ENCODE results near the gene TMOD1. TPM values are rescaled to one million over a fixed set of nuclear protein-coding genes. Genes with fewer than 3 reads are reported as not detected.

TMOD1 gene
- total and polyA plus RNA-seq, 10 of the 15 experiments (the other 5 are each of a cell fraction or from before 2014, with no cell fraction given): 4.0 to 44.1 (median 15.4) TPM

DNA sequence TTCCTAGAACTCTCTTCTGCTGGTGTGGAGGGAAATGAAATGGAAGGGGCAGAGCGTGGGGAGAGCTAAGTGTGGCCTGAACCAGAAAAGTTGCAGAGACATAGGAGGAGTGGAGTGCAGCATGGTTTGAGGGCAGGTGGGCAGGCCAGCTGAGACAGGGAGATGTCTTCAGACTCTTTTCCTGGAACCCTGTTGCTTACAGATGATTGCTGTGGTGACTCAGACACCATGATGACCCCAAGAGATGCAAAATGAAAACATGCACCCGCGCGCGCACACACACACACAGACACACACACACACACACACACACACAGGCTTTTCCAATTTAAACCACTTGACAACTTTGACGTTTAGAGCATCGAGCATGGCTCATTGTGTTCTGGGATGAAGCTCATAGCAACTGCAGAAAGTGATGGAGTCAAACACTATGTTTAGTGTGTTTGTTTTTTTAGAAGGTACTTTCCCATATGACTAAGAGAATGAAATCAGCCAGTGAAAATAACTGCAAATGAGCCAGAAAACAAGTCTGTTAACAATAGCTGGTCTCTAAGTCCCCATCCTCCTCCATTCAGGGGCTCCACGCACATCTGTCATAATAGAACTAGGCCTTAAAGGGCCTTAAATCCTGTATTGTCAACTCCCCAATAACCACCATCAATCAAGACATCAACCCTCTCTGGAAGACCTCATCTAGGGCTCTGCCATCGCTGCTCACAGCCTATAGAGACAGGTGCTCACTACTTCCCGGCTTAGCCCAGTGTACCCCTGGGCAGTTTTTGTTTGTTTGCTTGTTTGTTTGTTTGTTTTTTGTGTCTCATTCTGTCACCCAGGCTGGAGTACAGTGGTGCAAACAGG is 9.6 kb downstream of the TMOD1 start (continued):
- TF ChIP-seq RBBP5 (conservative IDR thresholded peaks at IDR 0.05): no peak
- TF ChIP-seq ZZZ3 (IDR thresholded peaks at IDR 0.05; ENCODE audit: control insufficient read depth, insufficient read length, low read depth): no peak
- TF ChIP-seq ZBED1 (IDR thresholded peaks at IDR 0.05; ENCODE audit: borderline replicate concordance): peak; percentile 79; the same call in 1 of the 2 replicates
- TF ChIP-seq HDGF (IDR thresholded peaks at IDR 0.05): peak; percentile 54; the same call in 1 of the 2 replicates
- no peak for TF ChIP-seq USF1 (IDR thresholded peaks at IDR 0.05; ENCODE audit: borderline replicate concordance, extremely low read length, insufficient read depth, low read depth, low read length)
- TF ChIP-seq RAD51 (IDR thresholded peaks at IDR 0.05): no peak; the same call in 1 of the 2 replicates

GRCh38 chr9:97511655-97512427 is 10.4 kb downstream of the TMOD1 start:
- POLR2A ChIA-PET: interaction anchor here (1.1 to 2.9 kb wide), 8 partner anchors 8 to 86 kb away, joined by 3 to 30 read pairs (median 6); partner anchors contain the start of gene TMOD1
- intact Hi-C loops (cut with micrococcal nuclease; ENCODE audit: unreplicated experiment): loop anchor here (1.0 kb wide), 2 partner anchors 16 to 47 kb away; no protein-coding TSS in a partner anchor
- TF ChIP-seq, protein P1, sequence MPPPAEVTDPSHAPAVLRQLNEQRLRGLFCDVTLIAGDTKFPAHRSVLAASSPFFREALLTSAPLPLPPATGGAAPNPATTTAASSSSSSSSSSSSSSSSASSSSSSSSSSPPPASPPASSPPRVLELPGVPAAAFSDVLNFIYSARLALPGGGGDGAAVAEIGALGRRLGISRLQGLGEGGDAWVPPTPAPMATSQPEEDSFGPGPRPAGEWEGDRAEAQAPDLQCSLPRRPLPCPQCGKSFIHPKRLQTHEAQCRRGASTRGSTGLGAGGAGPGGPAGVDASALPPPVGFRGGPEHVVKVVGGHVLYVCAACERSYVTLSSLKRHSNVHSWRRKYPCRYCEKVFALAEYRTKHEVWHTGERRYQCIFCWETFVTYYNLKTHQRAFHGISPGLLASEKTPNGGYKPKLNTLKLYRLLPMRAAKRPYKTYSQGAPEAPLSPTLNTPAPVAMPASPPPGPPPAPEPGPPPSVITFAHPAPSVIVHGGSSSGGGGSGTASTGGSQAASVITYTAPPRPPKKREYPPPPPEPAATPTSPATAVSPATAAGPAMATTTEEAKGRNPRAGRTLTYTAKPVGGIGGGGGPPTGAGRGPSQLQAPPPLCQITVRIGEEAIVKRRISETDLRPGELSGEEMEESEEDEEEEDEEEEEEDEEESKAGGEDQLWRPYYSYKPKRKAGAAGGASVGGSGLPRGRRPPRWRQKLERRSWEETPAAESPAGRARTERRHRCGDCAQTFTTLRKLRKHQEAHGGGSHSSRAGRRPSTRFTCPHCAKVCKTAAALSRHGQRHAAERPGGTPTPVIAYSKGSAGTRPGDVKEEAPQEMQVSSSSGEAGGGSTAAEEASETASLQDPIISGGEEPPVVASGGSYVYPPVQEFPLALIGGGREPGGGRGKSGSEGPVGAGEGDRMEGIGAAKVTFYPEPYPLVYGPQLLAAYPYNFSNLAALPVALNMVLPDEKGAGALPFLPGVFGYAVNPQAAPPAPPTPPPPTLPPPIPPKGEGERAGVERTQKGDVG (CRISPR knock-in tag; IDR thresholded peaks at IDR 0.05): no peak
- TF ChIP-seq ESRRA (IDR thresholded peaks at IDR 0.05; ENCODE audit: low read length) (no peak), RFX5 (IDR thresholded peaks at IDR 0.05; ENCODE audit: low read depth, low read length) (no peak; the same call in 1 of the 2 replicates), POLR2A (IDR thresholded peaks at IDR 0.05; ENCODE audit: low read depth, low read length) (no peak), MEF2A (IDR thresholded peaks at IDR 0.05; ENCODE audit: insufficient read depth, low read depth, low read length) (no peak)
- TF ChIP-seq, protein P2, sequence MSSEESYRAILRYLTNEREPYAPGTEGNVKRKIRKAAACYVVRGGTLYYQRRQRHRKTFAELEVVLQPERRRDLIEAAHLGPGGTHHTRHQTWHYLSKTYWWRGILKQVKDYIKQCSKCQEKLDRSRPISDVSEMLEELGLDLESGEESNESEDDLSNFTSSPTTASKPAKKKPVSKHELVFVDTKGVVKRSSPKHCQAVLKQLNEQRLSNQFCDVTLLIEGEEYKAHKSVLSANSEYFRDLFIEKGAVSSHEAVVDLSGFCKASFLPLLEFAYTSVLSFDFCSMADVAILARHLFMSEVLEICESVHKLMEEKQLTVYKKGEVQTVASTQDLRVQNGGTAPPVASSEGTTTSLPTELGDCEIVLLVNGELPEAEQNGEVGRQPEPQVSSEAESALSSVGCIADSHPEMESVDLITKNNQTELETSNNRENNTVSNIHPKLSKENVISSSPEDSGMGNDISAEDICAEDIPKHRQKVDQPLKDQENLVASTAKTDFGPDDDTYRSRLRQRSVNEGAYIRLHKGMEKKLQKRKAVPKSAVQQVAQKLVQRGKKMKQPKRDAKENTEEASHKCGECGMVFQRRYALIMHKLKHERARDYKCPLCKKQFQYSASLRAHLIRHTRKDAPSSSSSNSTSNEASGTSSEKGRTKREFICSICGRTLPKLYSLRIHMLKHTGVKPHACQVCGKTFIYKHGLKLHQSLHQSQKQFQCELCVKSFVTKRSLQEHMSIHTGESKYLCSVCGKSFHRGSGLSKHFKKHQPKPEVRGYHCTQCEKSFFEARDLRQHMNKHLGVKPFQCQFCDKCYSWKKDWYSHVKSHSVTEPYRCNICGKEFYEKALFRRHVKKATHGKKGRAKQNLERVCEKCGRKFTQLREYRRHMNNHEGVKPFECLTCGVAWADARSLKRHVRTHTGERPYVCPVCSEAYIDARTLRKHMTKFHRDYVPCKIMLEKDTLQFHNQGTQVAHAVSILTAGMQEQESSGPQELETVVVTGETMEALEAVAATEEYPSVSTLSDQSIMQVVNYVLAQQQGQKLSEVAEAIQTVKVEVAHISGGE (CRISPR knock-in tag; IDR thresholded peaks at IDR 0.05): no peak

More at GRCh38 chr9:97511655-97512427, 10.4 kb downstream of the TMOD1 start:
- Histone ChIP-seq H3K4me3 (no peak overlapping the region), H3K4me1 (ENCODE audit: control insufficient read depth, insufficient read depth, low read length) (peaks cover 40% of the 10 kb centered on the region), H3K27ac (ENCODE audit: control insufficient read depth, insufficient read depth) (peak overlapping the region; percentile 87), H3K4me2 (ENCODE audit: control insufficient read depth, insufficient read depth) (peak overlapping the region; percentile 76), H3K79me2 (ENCODE audit: control insufficient read depth, insufficient read depth, low read length) (peaks cover 48% of the 10 kb centered on the region), H3K9me3 (replicated peaks; ENCODE audit: control insufficient read depth, insufficient read depth, low read length) (peaks cover 3% of the 10 kb centered on the region), H4K20me1 (ENCODE audit: control insufficient read depth, insufficient read depth) (no peaks in the 10 kb centered on the region), H3K27me3 (replicated peaks in 1 of 2; ENCODE audit: control insufficient read depth in 2 of 2, insufficient read depth in 2 of 2, low read length in 1 of 2) (no peaks in the 10 kb centered on the region), H2AFZ (ENCODE audit: control insufficient read depth, low read depth, low read length) (peak overlapping the region; percentile 69), H3K36me3 (ENCODE audit: control insufficient read depth in 2 of 2, insufficient read depth in 2 of 2, low read length in 1 of 2) (no peaks in the 10 kb centered on the region), H3K9ac (ENCODE audit: control insufficient read depth, insufficient read depth, low read length) (0 out of 2 replicates have a peak overlapping the region, but pooled peaks have one; percentile 14)
- SMC1A ChIA-PET (ENCODE audit: uncharacterized antibody, unreplicated experiment): interaction anchor here (0.7 to 5.2 kb wide), 13 partner anchors 10 to 103 kb away, joined by 3 to 49 read pairs (median 12); partner anchors contain the start of genes TDRD7 and TMOD1
- DNase-seq (ENCODE audit: low read depth, low spot score) (no peak), FAIRE-seq (no peak), ATAC-seq (peak; percentile 35)
- RAD21 ChIA-PET (ENCODE audit: unreplicated experiment): interaction anchor here (0.6 to 3.6 kb wide), 15 partner anchors 10 to 654 kb away, joined by 3 to 75 read pairs (median 10); partner anchors contain the start of genes NCBP1, TDRD7, TMOD1 and TSTD2
- 37% methylated on average over 6 of the region's 6 CpGs for WGBS (ENCODE audit: insufficient coverage, insufficient replicate concordance, low lambda C conversion rate, missing lambda C conversion rate)
- no TSS peak for BruUV-seq (replicated peaks)
- CTCF ChIA-PET: interaction anchor here (0.7 to 3.9 kb wide), 8 partner anchors 9 to 104 kb away, joined by 4 to 41 read pairs (median 21); partner anchors contain the start of gene TMOD1
- in situ Hi-C loops (cut with MboI): no loop called here
